ENCODE data around the gene ZSCAN32.

The ZSCAN32 gene

GRCh38 chr16:3358871-3359270, 41.9 kb downstream of the ZSCAN32 start:
- DNase-seq (ENCODE audit: low read depth in 2 of 2): no peak

DNA sequence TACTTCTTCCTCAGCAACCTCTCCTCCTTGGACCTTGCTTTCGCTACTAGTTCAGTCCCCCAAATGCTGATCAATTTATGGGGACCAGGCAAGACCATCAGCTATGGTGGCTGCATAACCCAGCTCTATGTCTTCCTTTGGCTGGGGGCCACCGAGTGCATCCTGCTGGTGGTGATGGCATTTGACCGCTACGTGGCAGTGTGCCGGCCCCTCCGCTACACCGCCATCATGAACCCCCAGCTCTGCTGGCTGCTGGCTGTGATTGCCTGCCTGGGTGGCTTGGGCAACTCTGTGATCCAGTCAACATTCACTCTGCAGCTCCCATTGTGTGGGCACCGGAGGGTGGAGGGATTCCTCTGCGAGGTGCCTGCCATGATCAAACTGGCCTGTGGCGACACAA, 44.7 kb downstream of the ZSCAN32 start:
- DNase-seq (ENCODE audit: low read depth in 2 of 2): no peak

- DNase-seq (ENCODE audit: low read depth in 2 of 2): no peak
Observed at GRCh38 chr16:3355589-3355988, 45.2 kb downstream of the ZSCAN32 start, which contains the start of gene OR2C1. TSS of gene OR2C1 (plus strand) at chr16:3355889. CDS start at chr16:3355941, 52 bp downstream.

DNA sequence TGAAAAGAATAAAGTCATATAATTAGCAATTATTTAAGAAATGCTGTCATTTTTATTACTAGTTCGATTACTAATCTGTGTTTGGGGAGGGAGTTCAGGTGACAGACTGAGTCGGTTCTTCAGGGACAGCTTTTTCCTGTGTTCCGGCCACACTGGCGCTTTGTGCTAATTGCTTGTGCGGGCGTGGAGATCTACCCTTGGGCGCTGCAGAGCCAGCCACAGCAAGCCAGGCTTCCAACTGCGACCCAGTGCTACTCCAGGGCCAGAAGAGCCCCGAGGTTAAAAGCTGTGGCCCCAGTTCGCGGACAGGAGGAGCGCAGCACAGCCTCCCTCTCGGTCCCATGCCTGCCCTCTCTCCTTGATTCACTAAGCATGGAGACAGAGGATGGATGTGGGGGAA, 51.6 kb downstream of the ZSCAN32 start:
- DNase-seq (ENCODE audit: low read depth in 2 of 2): no peak

GRCh38 chr16:3348547-3349167, 52.1 kb downstream of the ZSCAN32 start:
- no peak for DNase-seq (ENCODE audit: low read depth in 2 of 2)

DNA sequence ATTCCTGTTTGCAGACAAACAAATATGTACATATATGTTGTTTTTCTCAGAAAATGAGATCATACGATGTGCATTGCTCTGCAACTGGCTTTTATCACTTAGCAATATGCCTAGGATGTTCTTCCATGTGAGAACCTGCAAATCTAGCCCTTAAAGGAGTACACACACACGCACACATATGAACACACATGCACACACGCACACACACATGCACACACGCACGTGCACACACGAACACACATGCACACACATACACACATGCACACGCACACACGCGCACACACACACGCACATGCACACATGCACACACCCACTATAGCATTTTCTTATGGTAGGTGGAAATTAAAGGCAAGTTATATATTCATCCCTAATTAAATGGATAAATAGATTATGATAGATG, 53.2 kb downstream of the ZSCAN32 start:
- DNase-seq (ENCODE audit: low read depth in 2 of 2): no peak

DNA sequence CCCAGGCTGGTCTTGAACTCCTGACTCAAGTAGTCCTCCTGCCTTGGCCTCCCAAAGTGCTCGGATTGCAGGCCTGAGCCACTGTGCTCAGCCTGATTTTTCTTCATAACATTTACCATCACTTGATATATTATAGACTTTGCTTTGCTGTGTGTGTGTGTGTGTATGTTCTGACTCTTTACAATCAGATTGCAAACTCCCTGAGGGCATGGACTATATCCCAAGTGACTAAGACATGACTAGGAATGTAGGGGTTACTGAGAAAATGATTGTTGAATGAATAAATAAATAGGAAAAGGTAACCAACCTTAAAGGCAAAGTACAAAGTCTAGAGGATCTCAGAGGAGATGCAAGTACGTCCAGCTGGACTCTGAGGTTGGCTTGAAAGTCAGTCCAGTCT, 54.8 kb downstream of the ZSCAN32 start:
- DNase-seq (ENCODE audit: low read depth in 2 of 2): no peak
